SK-N-SH treated with all-trans-retinoic acid at 6 μM for 48 hours (cell line): Measurements from ENCODE around the gene ZNF138.

Source experiments
- ATAC-seq: fragments of 200-7000 bp; cut with Tn5 transposase; 3 replicates; pipeline ENCODE4 v1.9.1; 2020; ENCODE audit warnings: mild to moderate bottlenecking, moderate library complexity
- ARNTL ChIP-seq: fragments of 450-650 bp; formaldehyde crosslinking; IDR thresholded peaks from 2 replicates; pipeline ENCODE4 v1.5.0; 2020; ENCODE audit warnings: low read depth, mild to moderate bottlenecking, moderate library complexity, borderline replicate concordance
- CREB5 ChIP-seq: fragments of 250-450 bp; sonication (Bioruptor Pico); IDR thresholded peaks from 2 replicates; pipeline ENCODE4 v1.5.1; 2020; ENCODE audit warnings: low read depth, mild to moderate bottlenecking, moderate library complexity
- CSDC2 ChIP-seq: fragments of 250-450 bp; sonication (Bioruptor Pico); IDR thresholded peaks from 2 replicates; pipeline ENCODE4 v1.5.0; 2020; ENCODE audit warnings: mild to moderate bottlenecking, moderate library complexity
- CSRNP3 ChIP-seq: fragments of 250-450 bp; sonication (Bioruptor Pico); IDR thresholded peaks from 2 replicates; pipeline ENCODE4 v1.5.1; 2021; ENCODE audit warnings: mild to moderate bottlenecking, moderate library complexity
- ESRRG ChIP-seq: fragments of 250-450 bp; sonication (Bioruptor Pico); IDR thresholded peaks from 2 replicates; pipeline ENCODE4 v1.6.1; 2021; ENCODE audit warnings: mild to moderate bottlenecking
- GLIS3 ChIP-seq: fragments of 250-450 bp; sonication (Bioruptor Pico); IDR thresholded peaks from 2 replicates; pipeline ENCODE4 v1.5.0; 2020; ENCODE audit warnings: mild to moderate bottlenecking, moderate library complexity
- ISL1 ChIP-seq: fragments of 250-450 bp; sonication (Bioruptor Pico); IDR thresholded peaks from 2 replicates; pipeline ENCODE4 v2.1.2; 2022; ENCODE audit warnings: mild to moderate bottlenecking, moderate library complexity
- OSR1 ChIP-seq: fragments of 250-450 bp; sonication (Bioruptor Pico); IDR thresholded peaks from 2 replicates; pipeline ENCODE4 v1.8.0; 2022; ENCODE audit warnings: moderate library complexity, mild to moderate bottlenecking, inconsistent platforms
- PATZ1 ChIP-seq: fragments of 250-450 bp; sonication (Bioruptor Pico); IDR thresholded peaks from 2 replicates; pipeline ENCODE4 v1.8.0; 2020; ENCODE audit warnings: mild to moderate bottlenecking, moderate library complexity, borderline replicate concordance
- POU6F1 ChIP-seq: fragments of 250-450 bp; sonication (Bioruptor Pico); IDR thresholded peaks from 2 replicates; pipeline ENCODE4 v1.8.0; 2021; ENCODE audit warnings: low read depth, mild to moderate bottlenecking, moderate library complexity, borderline replicate concordance
- PPARA ChIP-seq: fragments of 250-450 bp; sonication (Bioruptor Pico); IDR thresholded peaks from 2 replicates; pipeline ENCODE4 v1.5.0; 2020; ENCODE audit warnings: mild to moderate bottlenecking, borderline replicate concordance
- RARB ChIP-seq: fragments of 250-450 bp; sonication (Bioruptor Pico); IDR thresholded peaks from 2 replicates; pipeline ENCODE4 v1.8.0; 2021; ENCODE audit warnings: mild to moderate bottlenecking, moderate library complexity
- SNAI2 ChIP-seq: fragments of 250-450 bp; sonication (Bioruptor Pico); IDR thresholded peaks from 2 replicates; pipeline ENCODE4 v1.5.0; 2020; ENCODE audit warnings: mild to moderate bottlenecking, moderate library complexity
- TCF4 ChIP-seq: fragments of 250-450 bp; sonication (Bioruptor Pico); IDR thresholded peaks from 2 replicates; pipeline ENCODE4 v1.8.0; 2021; ENCODE audit warnings: mild to moderate bottlenecking, moderate library complexity, borderline replicate concordance
- TOX ChIP-seq: fragments of 250-450 bp; sonication (Bioruptor Pico); IDR thresholded peaks from 2 replicates; pipeline ENCODE4 v1.8.0; 2021; ENCODE audit warnings: mild to moderate bottlenecking, moderate library complexity, borderline replicate concordance
- TSHZ2 ChIP-seq: fragments of 250-450 bp; sonication (Bioruptor Pico); IDR thresholded peaks from 2 replicates; pipeline ENCODE4 v1.5.0; 2020; ENCODE audit warnings: mild to moderate bottlenecking, moderate library complexity
- ZC3H10 ChIP-seq: fragments of 250-450 bp; sonication (Bioruptor Pico); IDR thresholded peaks from 2 replicates; pipeline ENCODE4 v1.5.1; 2021; ENCODE audit warnings: mild to moderate bottlenecking, moderate library complexity
- ZFP3 ChIP-seq: fragments of 250-450 bp; sonication (Bioruptor Pico); IDR thresholded peaks from 2 replicates; pipeline ENCODE4 v1.5.0; 2020; ENCODE audit warnings: mild to moderate bottlenecking, moderate library complexity
- ZFP30 ChIP-seq: fragments of 450-650 bp; formaldehyde crosslinking; IDR thresholded peaks from 2 replicates; pipeline ENCODE4 v1.5.0; 2022; ENCODE audit warnings: mild to moderate bottlenecking, moderate library complexity
- ZNF70 ChIP-seq: fragments of 450-650 bp; formaldehyde crosslinking; IDR thresholded peaks from 2 replicates; pipeline ENCODE4 v1.5.0; 2020; ENCODE audit warnings: mild to moderate bottlenecking, moderate library complexity
- ZNF8 ChIP-seq: fragments of 450-650 bp; formaldehyde crosslinking; IDR thresholded peaks from 2 replicates; pipeline ENCODE4 v1.5.0; 2020; ENCODE audit warnings: mild to moderate bottlenecking, moderate library complexity

ZNF138 gene

GRCh38 chr7:64863969-64864368 is 69.7 kb downstream of the ZNF138 start:
- ATAC-seq, result no peak
- TF ChIP-seq CREB5 (no peak), OSR1 (no peak), CSRNP3 (CRISPR knock-in tag) (no peak), TCF4 (no peak), ZNF8 (CRISPR knock-in tag) (no peak), ISL1 (CRISPR knock-in tag) (no peak), ZC3H10 (no peak), RARB (no peak), CSDC2 (CRISPR knock-in tag) (no peak), POU6F1 (CRISPR knock-in tag) (no peak), ZNF70 (CRISPR knock-in tag) (no peak), ARNTL (CRISPR knock-in tag) (no peak), TOX (no peak), ZFP3 (CRISPR knock-in tag) (no peak), PPARA (CRISPR knock-in tag) (no peak), PATZ1 (no peak)

GRCh38 chr7:64867863-64868440 is 73.7 kb downstream of the ZNF138 start:
- ATAC-seq, result no peak
- TF ChIP-seq ZFP3 (CRISPR knock-in tag) (no peak), PPARA (CRISPR knock-in tag) (no peak), ZNF70 (CRISPR knock-in tag) (no peak), ZC3H10 (no peak), ESRRG (no peak), SNAI2 (CRISPR knock-in tag) (no peak), TCF4 (no peak), POU6F1 (CRISPR knock-in tag) (no peak), ZFP30 (CRISPR knock-in tag) (no peak), OSR1 (no peak)

- ATAC-seq, result no peak
- no peak for TF ChIP-seq SNAI2 (CRISPR knock-in tag)
- no peak for TF ChIP-seq CSDC2 (CRISPR knock-in tag)
- no peak for TF ChIP-seq ZC3H10
- no peak for TF ChIP-seq RARB
- TF ChIP-seq ZFP30 (CRISPR knock-in tag), result no peak
- TF ChIP-seq ESRRG, result no peak
- TF ChIP-seq PPARA (CRISPR knock-in tag), result no peak
- TF ChIP-seq ZNF8 (CRISPR knock-in tag), result no peak
- TF ChIP-seq PATZ1, result no peak
- no peak for TF ChIP-seq CREB5
- no peak for TF ChIP-seq TSHZ2 (CRISPR knock-in tag)
- no peak for TF ChIP-seq ISL1 (CRISPR knock-in tag)
- TF ChIP-seq ZNF70 (CRISPR knock-in tag), result no peak
- TF ChIP-seq TCF4, result no peak
- TF ChIP-seq GLIS3 (CRISPR knock-in tag), result no peak
These were observed 74.3 kb downstream of the ZNF138 start for GRCh38 chr7:64868499-64868898.
